NCI-H460 (cell line): Measurements from ENCODE around the gene PTPRE. TPM values are rescaled to one million over a fixed set of nuclear protein-coding genes. Genes with fewer than 3 reads are reported as not detected.
"Not testable (repeated sequence)": the region's sequence is repeated elsewhere in the genome, so short reads cannot be mapped to it uniquely, and the experiment has no call there.

Experiments
- DNase-seq: peaks from one replicate; pipeline ENCODE4 v3.0.0-alpha.2; 2016; ENCODE audit warnings: low read depth; ENCODE audit errors: extremely low read depth
- total RNA-seq: library from RNA; depleted of rRNA; stranded (reverse); fragments of >200 nt; shearing (Covaris generic); gene quantifications from 2 replicates; pipeline ENCODE4 v1.2.3, GENCODE V29; 2014

The PTPRE gene
- total RNA-seq, 1 experiment from 2014 or later, result 4.0 TPM

DNA sequence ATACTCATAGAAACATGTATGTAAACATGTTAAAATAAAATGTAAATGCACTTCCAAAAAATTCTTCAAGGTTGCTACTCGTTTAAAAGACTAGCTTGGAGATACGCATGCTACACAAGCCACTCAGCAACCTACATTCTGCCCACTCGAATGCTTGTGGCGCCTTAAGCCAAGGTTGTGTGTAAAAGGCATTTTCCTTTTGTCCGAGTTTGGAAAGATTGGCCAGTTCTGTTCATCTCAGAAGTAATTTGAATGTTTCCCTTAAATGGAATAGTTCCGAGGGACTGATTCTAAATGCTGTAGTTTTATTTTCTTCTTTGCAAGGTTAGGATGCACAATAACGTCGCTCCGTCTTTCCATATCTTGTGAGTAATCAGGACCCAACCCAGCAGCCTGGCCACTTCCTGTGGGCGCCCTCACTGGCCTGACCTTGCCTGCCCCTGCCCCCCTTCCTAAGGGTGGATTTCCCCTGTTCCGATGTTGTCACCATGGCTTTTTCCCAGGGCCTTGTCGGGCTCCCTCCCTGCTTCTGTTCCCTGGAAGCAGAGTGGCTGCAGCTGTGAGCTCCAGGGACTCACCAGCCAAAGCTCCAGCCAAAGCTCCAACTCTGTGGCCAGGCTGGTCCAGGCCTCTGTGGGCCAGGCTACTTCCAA is 70.6 kb downstream of the PTPRE start:
- no peak for DNase-seq

DNA sequence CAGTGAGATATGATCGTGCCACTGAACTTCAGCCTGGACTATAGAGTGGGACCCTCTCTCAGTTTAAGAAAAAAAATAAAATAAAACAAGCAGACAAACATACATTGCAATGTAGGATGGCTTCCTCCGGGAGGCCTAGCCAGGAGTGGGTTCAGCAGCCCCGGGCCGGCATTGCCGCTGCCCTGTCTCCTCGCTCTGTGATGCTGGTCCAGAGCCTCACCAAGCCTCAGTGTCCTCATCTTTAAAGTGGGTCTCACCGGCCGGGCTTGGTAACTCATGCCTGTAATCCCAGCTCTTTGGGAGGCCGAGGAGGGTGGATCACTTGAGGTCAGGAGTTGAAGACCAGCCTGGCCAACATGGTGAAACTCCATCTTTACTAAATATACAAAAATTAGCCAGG is 71.6 kb downstream of the PTPRE start:
- no peak for DNase-seq

DNA sequence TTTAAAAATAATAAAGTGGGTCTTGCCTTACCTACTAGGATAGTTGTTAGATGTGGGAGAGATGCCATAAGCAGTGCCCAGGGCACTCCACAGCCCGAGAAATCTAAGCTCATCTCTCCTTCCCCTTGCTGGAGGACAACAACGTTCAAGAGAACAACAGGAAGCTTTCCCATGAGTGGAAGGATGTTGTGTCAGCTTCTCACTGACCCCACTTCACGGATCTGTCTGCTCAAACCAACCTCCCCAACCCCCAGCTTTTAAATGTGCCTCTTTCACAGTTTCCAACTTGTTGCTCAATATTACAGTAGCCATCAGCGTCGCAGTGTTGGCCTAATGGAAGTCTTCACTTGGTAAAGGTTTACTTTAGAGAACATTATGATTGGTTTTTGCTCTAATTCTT is 72.1 kb downstream of the PTPRE start:
- DNase-seq, result no peak

DNA sequence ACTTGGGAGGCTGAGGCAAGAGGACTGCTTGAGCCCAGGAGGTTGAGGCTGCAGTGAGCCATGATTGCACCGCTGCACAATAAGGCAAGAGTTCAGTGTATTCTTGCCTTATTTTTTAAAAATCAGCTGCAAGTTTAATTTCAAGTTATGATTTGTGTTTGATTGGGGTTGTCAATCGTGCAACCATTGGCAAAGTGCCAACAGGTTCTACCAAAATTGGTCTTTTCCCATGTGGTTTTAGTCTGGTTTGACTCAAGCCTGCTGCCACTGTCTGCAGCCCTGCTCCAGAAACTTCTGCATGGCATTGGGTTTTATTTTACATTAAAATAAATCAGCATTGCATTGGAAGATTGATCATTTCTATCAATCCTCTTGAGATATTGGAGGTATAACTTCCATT is 72.7 kb downstream of the PTPRE start:
- DNase-seq, result no peak

DNA sequence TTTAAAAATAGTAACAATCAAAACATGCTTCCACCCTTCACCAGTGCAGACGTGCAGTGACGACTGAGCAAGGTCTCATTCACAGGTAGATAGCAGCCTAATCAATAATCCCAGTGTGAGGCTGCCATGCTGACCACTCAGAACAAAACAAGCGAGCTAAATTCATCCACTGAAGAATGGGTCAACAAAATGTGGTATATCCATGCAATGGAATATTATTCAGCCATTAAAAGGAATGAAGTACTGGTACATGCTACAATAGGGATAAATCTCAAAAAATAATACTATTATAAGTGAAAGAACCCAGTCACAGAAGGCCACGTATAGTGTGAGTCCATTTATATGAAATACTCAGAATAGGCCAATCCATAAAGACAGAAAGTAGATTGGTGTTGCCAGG is 74.0 kb downstream of the PTPRE start:
- DNase-seq, result no peak

DNA sequence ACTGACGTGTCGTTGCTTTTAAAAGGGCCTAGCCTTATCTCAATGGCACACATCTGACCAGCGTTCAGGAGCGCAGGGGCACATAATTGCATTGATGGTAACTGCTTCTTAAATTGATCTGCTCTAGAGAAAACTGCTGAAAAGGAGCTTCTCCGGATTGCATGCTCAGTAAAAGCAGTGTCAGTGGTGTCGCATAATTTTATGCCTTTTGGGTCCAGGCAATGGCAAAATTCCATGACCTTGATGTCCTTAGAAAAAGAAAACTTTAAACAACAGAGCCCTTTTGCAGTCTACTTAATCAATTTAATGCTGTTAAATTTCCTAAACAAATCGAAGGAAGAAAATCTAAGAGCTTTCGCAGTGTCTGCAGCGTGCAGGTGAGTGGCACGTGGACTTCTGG is 75.7 kb downstream of the PTPRE start:
- DNase-seq, result no peak

DNA sequence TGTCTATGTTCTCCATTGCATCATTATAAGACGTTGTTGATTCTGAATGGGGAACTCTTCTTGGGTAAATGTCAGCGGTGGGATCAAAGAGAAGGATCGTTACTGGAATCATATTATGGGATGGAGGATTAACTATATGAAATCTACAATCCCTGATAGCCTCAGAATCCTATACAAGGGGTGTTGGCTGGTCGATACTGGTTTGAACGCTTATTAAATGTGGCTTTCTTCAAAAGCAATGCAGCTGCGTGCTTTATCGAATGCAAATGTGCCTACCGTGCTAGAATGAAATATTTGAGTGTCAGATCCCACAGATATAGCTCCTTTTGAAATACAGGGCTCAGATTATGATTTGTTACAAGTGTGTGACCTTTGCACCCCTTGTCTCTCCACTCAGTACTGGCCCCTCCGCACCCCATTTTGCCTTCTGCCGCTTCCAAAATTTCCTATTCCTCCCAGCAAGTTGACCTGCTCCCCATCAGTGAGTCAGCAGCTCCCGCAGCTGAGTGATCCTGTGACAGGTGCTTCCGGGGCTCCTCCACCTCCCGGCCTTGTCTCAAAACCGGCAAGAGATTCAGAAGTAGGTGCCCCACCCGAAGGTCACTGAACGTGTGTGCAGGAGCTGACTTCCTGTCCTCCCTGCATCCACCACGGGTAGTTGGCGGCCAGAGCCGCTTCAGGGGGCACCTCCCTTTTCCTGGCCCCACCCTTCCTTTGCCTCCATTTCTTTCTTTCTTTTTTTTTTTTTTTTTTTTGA is 76.6 kb downstream of the PTPRE start:
- DNase-seq, result no peak

DNA sequence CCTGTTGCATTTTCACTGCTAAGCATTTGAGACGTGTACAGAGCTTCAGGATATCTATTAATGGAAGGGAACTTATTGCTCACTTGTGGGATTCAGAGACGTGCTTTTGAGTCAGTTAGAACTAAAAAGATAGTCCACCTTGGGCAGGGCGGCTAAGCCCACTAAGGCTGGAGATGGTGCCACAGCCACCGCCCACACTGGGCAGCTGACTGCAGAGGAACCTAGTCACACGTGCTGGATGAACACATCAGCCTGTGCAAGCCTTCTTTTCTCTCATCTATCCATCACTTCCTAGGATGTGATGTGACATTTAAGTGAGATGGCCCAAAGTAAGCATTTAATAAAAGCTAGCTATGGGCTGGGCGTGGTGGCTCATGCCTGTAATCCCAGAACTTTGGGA is 78.0 kb downstream of the PTPRE start:
- DNase-seq, result no peak

DNA sequence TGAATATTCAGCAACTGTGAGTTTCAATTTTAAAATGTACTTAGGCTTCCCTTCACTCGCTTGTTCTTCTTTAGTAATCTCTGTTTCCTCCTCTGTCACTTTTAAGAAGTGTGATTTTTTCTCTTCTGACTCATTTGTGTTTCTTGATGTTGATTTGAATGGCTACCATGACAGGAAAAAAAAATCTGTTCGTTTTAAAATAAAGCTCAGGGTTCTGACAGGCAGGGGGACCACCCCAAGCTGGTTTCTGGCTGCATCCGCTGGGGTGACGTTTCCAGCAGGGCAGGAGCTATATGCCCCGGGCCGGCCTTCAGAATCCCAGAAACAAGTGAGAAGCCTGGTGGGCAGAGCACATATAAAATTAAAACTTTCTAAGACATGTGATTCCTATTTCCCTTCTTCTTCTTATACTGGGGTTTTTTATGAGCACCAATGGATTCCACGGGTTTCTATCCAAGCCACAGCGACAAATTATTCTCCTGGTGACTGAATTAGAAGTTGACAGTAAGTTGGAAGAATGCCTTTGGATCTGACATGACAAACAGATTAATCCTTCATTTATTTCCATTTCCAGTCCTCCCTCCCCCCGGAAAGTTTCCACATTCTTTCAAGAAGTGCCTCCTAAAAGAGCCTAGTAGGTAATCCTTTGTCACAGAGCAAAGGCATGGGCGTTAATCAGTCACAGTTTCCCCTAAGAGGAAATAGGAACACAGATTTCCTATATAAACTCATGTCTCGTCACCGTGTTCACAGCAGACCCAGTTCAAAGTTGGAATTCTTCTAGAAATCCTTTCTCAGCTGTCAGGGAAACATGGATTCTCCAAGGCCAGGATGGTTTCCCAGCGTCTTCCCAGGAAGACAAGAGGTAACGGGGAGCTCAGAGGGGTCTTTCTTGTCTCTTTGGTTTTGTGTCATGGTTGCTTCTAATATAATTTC is 79.9 kb downstream of the PTPRE start:
- DNase-seq, result no peak

DNA sequence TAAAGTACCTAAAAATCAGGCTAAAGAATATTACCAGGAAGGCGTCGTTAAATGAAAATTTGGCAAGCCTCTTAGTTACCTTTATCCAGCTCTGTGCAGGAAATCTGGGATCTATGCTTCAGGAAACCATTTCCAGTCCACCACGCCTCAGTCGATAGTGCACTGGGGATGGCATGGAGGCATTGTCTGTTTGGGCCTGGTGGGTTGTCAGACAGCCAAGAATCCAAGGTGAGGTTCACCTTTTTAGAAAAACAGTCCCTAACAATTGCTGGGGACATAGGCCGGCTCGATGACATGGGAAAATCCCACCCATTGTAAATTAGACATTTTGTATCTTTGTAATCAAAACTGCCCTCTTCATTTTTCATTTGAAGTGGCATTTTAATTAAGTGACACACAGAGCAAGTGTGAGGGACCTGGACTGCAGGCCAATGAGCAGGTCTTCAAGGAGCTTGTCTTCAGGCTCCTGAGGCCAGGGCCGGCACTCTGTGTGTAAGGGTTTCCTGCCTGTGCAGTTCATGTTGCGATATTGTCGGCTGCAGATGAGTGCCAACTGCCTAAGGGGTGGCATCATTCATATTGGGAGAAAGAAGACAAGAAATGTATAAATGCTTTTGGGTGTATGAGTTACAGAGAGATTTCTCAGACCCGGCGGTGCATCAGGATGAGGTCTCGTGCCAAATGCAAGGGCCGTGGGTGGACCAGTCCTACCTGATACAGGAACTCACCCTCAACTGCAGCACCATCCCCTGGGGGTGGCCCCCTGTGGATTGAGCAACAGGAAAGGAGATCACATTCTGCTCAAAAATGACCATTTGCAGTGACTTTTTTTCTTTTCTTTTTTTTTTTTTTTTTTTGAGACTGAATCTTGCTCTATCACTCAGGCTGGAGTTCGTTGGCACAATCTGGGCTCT is 80.8 kb downstream of the PTPRE start:
- no peak for DNase-seq

DNA sequence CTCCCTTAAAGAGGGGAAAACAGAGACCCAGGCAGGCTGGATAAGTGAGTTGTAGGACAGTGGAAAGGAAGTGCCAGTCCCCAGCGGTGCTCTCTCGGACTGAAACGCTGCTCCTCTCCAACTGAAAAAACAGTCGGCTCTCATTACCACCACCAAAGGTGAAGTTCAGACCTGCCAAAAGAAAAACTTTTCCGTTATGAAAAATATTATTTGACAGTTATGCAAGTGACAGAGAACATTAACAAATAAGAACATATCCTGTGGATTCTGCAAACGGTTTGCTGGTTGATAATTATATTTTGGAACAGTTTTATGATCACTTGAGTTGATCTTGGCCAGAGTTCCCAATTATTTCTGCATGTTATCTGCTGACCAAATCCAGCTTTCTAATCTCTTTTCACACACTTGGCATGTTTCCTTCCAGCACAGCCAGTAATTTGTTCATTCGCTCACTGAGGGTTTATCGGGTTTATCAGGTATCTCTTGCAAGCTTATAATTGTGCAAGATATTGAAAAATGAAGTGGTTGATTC is 82.6 kb downstream of the PTPRE start:
- no peak for DNase-seq

DNA sequence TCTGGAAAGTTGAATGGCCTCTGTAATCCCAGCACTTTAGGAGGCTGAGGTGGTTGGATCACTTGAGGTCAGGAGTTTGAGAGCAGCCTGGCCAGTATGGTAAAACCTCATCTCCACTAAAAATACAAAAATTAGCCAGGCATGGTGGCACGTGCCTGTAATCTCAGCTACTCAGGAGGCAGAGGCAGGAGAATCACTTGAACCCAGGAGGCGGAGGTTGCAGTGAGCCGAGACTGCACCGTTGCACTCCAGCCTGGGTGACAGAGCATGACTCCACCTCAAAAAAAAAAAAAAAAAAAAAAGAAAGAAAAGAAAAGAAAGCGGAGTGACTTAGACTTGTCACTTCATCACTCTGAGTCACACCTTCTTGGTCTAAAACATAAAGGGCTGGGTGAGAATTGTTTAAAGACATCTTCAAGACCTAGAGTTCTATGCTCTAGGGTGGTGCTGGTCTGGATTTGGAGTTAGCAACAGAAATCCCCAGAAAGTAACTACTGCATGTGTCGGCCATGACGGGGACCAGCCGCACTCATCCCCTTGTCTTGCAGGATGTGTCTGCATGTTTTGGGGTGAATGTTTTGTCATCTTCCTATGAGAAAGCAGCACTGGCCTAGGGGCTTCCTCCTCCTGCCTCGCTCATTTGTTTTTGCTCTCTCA is 83.4 kb downstream of the PTPRE start:
- not testable (repeated sequence) for DNase-seq

DNA sequence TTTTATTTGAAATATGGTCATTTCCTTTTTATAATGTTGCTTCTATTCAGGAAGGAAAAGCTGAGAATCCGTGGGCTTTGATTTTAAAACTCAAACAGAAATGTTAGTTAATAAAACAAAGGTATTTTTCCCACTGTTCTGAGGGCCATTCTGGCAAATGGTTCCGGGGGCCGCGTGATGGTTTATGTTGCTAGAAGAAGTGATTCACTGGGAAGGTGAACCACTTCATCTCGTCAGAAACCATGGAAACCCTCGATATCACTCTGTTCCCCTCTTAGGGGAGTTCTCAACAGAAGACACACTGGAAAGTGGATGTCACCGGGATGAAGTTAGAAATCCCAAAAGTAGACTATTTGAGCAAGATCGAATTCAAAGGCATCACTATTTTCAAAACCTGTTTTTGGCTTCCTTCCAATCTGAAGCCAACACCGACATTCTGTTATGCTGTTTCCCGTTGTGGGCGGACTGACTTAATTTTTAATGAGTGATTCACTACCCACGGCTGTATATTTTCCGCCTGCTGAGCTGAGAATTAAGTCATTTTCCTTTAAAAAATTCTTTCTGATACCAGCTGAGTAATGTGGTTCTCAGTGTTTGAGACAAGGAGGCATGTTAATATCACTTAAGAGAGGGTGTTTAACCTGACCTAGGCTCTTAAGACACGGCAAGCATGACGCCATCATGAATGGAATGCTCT is 84.1 kb downstream of the PTPRE start:
- no peak for DNase-seq

DNA sequence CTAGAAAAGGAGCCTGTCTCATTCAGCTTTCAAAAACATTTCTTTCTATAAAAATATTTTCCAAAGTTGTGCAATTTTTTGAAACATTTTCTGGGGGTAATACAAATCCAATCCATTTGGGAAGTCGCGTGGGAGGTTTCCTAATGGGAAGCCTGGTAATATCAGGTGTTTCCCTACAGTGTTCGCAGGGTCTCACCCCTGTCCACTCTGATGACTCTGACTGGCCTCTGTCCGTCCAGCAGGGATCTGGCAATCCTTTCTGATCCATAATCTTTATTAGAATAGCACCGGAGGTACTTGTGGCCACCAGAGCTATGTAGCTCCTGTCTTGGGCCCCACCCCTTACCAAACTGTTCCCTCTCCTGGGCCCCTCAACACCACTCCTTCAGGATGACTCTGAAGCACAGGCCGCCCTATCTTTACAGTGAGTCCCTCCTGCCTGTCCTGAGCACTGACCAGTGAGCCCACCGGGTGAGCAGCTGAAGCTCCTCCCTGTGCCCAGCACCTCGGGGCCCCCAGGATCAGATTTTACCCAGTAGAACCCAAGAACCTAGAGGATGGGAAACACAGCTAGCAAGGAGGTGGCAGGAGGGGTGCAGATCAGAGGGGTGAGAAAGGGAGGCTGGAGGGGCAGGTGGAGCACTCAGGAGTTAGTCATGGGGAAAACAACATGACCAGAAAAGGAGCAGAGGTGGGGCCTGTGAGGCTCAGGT is 84.8 kb downstream of the PTPRE start:
- no peak for DNase-seq

DNA sequence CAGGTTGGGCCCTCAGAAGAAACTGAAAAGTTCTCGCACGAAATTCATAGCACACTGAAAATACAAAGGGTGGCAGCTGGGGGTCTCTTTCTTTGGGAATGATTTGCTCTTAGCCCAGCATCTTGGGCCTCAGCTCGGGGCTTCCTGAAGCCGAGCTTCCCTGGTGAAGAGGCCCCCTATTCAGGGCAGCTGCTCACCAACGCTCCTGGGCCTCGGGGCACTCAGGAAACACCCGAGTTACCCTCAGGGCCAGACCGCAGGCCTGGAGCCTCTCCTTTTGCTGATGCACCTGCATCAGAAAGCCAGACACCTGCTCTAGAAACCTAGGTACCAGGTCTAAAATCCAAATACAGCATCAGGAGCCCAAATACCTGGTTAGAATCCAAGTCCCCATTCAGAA is 85.5 kb downstream of the PTPRE start:
- DNase-seq, result no peak

DNA sequence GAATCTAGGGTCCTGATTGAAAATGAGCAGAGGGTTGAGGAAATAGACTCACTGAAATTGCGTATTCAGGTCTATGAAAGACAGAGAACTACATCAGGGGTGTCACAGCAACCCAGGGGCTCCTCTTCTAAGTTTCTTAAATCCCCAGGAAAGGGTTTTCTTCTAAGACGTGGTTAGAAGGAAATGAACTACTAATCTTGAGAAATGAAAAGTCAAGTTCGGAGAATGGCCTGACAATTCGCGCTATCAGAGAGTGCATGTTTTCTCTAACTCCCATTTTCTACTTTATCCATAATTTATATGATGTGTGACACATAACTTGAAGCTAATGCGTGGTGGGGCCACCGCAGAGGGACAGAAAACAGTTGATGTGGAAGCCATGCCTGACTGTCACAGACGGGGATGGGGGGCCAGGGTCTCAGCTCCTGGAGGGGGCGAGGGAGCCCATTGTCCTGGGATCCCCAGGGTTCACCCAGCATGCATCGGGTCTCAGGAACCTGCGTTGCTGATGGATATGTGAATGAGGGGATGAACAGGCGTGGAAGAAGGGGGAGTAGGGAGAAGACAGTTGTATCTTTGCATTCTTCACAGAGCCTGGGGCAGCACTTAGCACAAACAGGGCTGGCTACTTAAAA is 86.3 kb downstream of the PTPRE start:
- DNase-seq, result no peak

DNA sequence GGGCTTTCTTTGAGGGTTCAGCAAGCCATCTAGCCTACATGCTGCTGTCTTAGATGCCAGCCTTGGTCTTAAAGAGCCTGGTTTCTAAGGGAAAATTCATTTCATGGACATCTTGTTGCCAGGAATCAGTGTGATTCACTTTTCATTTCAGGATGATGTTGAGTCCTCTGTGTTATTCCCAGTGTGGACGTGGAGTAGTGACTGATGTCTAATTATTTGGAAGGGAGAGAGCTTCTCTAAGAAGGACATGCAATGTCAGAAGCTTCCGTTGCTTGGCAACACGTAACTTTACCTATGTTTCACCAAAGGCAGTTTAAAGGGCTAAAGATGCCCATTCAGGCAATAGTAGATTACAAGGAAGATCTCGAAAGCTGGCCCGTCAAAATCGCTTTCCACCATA is 89.0 kb downstream of the PTPRE start:
- no peak for DNase-seq

DNA sequence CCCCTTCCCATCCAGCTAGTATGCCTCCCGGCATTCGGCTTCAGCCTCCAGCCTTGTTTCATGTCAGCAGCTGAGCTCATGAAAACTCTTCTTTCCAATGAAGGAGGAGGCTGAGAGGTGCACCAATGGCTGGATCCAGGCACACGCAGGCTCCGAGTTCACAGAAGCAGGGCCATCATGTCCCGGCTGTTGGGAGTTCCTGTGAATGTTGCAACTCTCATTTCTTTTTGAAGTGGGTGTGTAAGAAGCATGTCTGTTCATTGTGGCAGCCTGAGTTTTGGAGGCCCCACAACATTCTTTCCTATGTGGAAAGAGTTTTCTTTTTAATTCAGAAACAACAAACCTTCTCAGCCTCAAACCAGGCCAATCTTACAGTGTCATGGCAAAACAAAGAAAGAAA is 89.7 kb downstream of the PTPRE start:
- no peak for DNase-seq
